GM12801 (cell line): ENCODE data around the gene MPP3.

Source experiments
- CTCF ChIP-seq: IDR thresholded peaks from one replicate; pipeline ENCODE4 v1.5.1; 2011; ENCODE audit warnings: control low read depth; ENCODE audit not compliant: insufficient read length; ENCODE audit errors: extremely low read depth

Gene MPP3

DNA sequence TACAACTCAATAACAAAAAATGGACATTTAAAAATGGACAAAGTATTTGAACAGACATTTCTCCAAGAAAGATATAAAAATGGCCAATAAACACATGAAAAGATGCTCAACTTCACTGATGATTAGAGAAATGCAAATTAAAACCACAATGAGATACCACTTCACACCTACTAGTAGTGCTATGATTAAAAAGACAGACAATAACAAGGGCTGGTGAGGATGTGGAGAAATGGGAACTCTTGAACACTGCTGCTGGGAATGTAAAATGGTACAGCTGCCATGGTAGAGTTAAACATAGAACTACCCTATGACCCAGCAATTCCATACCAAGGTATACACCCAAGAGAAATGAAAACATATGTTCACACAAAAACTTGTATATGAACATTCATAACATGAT, 27.8 kb downstream of the MPP3 start:
- no peak for TF ChIP-seq CTCF

- no peak for TF ChIP-seq CTCF
These were observed 29.2 kb downstream of the MPP3 start for GRCh38 chr17:43803758-43804157.

DNA sequence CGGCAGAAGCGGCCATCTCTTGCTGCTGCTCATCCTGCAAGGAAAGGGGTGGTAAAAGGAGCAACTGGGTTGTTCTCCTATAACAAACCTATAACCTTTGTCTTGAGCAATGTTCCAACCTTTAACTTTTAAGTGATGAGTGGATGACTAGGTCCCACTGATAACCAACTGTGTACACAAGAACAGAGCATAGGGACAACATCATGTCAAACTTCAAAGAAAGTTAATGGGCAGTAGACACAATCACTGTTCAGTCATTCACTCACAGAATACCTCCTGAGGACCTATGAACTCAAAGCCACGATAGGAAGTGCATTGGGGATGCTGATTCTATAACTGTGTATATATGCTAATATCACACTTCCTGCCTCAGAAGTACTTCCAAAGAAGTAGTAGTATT, 31.1 kb downstream of the MPP3 start:
- TF ChIP-seq CTCF, result no peak

DNA sequence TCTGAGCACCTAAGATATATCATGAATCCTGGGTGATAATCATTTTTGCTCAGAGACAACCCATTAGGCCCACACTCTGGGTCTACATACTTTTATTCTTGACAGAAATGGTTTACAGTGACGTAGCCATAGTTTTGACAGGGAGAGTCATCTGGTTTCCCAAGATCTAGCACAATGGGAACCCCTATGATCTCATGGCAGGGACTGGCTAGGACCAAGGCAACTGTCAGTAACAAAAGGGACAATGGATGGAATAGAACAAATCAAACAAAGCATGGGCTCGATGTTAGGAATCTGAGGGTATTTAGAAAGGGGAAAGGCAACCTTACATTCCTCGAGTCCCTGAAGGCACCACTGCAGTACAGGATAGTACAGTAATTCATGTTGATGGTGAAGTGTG, 32.2 kb downstream of the MPP3 start:
- no peak for TF ChIP-seq CTCF

GRCh38 chr17:43799047-43799446, 33.9 kb downstream of the MPP3 start:
- no peak for TF ChIP-seq CTCF

- no peak for TF ChIP-seq CTCF
These were observed 41.4 kb downstream of the MPP3 start for GRCh38 chr17:43791589-43791988.

DNA sequence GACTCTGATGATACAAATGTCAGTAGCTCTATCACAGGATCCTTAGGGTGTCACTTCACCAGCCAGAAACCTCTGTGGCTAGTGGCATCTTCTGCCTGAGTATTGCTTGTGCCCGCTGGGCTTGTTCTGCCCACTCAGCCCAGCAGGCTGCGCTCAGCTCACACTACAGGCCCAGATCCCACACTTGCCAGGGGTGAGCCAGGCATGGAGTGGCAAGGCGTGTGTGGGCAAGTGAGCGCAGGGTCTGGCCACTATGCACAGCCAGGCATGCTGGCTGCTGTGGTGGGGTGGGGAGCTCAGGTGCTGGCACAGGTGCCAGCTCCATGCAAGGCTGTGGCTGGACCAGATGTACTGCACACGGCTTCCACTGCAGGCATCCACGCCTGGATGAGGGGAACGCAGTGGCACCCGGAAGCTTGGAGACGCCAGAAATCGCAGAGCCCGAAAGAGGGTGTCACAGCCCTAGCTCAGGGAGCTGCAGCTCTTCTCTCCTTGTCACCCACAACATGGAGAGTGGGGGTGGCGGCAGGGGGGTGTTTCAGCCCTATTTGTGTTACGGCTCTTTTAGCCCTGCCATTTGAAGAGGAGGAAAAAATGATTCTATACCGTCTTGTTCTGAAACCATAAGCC, 42.5 kb downstream of the MPP3 start:
- TF ChIP-seq CTCF, result no peak

DNA sequence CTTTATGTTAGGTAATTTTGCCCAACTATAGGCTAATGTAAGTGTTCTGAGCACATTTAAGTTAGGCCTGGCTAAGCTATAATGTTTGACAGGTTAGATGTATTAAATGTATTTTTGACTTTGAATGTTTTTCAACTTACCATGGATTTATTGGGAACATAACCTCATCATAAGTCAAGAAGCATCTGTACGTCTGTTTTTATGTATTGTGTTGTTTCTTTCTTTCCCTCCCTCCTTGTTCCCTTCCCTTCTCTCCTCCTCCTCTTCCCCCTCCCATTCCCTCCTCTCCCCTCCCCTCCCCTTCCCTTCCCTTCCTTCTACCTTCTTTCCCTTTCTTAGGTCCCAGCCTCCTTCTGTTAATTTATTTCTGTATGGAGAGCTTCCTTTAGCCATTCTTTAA, 43.5 kb downstream of the MPP3 start:
- TF ChIP-seq CTCF, result no peak
